OCI-LY7 (cell line): ENCODE results near the gene TCF12. TPM values are rescaled to one million over a fixed set of nuclear protein-coding genes. Genes with fewer than 3 reads are reported as not detected.

Experiments
- BruUV-seq: library from RNA; stranded (reverse); fragments of 400-500 nt; replicated peaks from 2 replicates; lab custom pipeline; 2021; lab: Mats Ljungman, UMichigan
- CTCF ChIA-PET: fragments of 300-600 bp; sonication (Branson Sonifier 250); formaldehyde crosslinking; loops from one replicate; lab custom pipeline; 2022; ENCODE audit warnings: antibody characterized with exemption; ENCODE audit not compliant: unreplicated experiment; lab: Charles Lee
- POLR2A ChIA-PET: fragments of 300-600 bp; sonication (Branson Sonifier 250); formaldehyde crosslinking; loops from one replicate; lab custom pipeline; 2022; ENCODE audit warnings: antibody characterized with exemption; lab: Charles Lee
- DNase-seq: peaks from one replicate; pipeline ENCODE4 v3.0.0-alpha.2; 2015; ENCODE audit warnings: low spot score
- H2AFZ ChIP-seq: fragments of 200-600 bp; sonication (generic), shearing (Covaris generic); 2 replicates; pipeline ENCODE4 v1.6.1; 2014; ENCODE audit warnings: mild to moderate bottlenecking, antibody characterized with exemption, low read length, moderate library complexity
- H3K27ac ChIP-seq: fragments of 200-600 bp; sonication (generic); 2 replicates; pipeline ENCODE4 v1.5.1; 2014; ENCODE audit warnings: mixed run types, low read depth, mild to moderate bottlenecking, moderate library complexity, low read length, inconsistent platforms; ENCODE audit not compliant: poor library complexity, severe bottlenecking
- H3K36me3 ChIP-seq: fragments of 200-600 bp; sonication (generic); 2 replicates; pipeline ENCODE4 v1.6.1; 2014; ENCODE audit warnings: mild to moderate bottlenecking, antibody characterized with exemption, low read length, moderate library complexity, mixed read lengths; ENCODE audit not compliant: insufficient read depth
- H3K4me1 ChIP-seq: fragments of 200-600 bp; sonication (generic); 2 replicates; pipeline ENCODE4 v1.5.1; 2014; ENCODE audit warnings: mild to moderate bottlenecking, low read length; ENCODE audit not compliant: insufficient read depth, poor library complexity, severe bottlenecking
- H3K4me2 ChIP-seq: fragments of 200-600 bp; sonication (generic); 2 replicates; pipeline ENCODE4 v1.6.1; 2014; ENCODE audit warnings: mild to moderate bottlenecking, low read length
- H3K4me3 ChIP-seq: fragments of 200-600 bp; sonication (generic); 2 replicates; pipeline ENCODE4 v1.5.1; 2014; ENCODE audit warnings: mild to moderate bottlenecking, low read depth, low read length; ENCODE audit not compliant: poor library complexity, severe bottlenecking
- H3K79me2 ChIP-seq: fragments of 200-600 bp; sonication (generic); 2 replicates; pipeline ENCODE4 v1.6.1; 2016; ENCODE audit warnings: low read depth, mild to moderate bottlenecking, low read length, moderate library complexity, mixed read lengths; ENCODE audit not compliant: insufficient read depth
- H3K9me2 ChIP-seq: fragments of 200-600 bp; sonication (generic); 2 replicates; pipeline ENCODE4 v1.6.1; 2016; ENCODE audit warnings: mild to moderate bottlenecking, low read length, mixed read lengths; ENCODE audit not compliant: insufficient read depth
- H3K9me3 ChIP-seq: fragments of 200-600 bp; sonication (generic); 2 replicates; pipeline ENCODE4 v1.6.1; 2014; ENCODE audit warnings: mild to moderate bottlenecking, mixed run types, low read length, mixed read lengths
- H4K20me1 ChIP-seq: fragments of 200-600 bp; sonication (generic); 2 replicates; pipeline ENCODE4 v1.6.1; 2014; ENCODE audit warnings: mild to moderate bottlenecking, antibody characterized with exemption, low read length, moderate library complexity, mixed read lengths; ENCODE audit not compliant: insufficient read depth
- EZH2phosphoT487 ChIP-seq: fragments of 200-600 bp; sonication (generic); IDR thresholded peaks from 2 replicates; pipeline ENCODE4 v1.6.1; 2018; ENCODE audit warnings: low read depth, borderline replicate concordance, mild to moderate bottlenecking, mixed run types, antibody characterized with exemption, low read length, moderate library complexity, mixed read lengths
- intact Hi-C: fragments of 100-400 bp; cut with micrococcal nuclease; formaldehyde crosslinking; loops from one replicate; pipeline ENCODE4 v1.10.0; 2022; ENCODE audit not compliant: unreplicated experiment
- total RNA-seq, 2 experiments: library from RNA; depleted of rRNA in 1 of 2; stranded (reverse); fragments of >200 nt in 1 of 2; shearing (Covaris generic) in 1 of 2; gene quantifications; 2 replicates each; pipeline ENCODE4 v1.2.3, GENCODE V29; 2014 to 2022
- TF ChIP-seq, protein P1 (sequence below): fragments of 200-600 bp; sonication (generic); conservative IDR thresholded peaks from 2 replicates; pipeline ENCODE4 v1.5.1; 2014; ENCODE audit warnings: mild to moderate bottlenecking, antibody characterized with exemption, low read length, moderate library complexity, mixed read lengths

The TCF12 gene
- total RNA-seq, 2 experiments from 2014 or later: 51.6 to 139 TPM

DNA sequence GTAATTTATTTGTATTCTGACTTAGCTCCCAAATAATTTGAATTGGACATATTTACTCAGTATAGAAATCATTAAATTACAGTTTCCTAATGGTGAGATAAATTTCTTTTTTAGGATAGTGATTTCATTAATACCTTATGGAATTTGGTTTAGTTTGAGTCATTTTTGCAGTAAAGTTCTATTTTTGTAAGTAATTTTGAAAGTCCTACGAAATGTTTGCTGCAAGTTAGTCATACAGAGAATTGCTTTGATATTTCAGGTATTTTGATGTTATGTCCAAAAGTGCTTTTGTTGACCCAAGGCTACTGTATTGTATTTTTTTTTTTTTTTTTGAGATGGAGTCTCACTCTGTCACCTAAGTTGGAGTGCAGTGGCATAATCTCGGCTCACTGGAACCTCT lies 41.7 kb downstream of the TCF12 start:
- no peaks in the 10 kb centered on the region for H4K20me1 ChIP-seq
- H3K4me1 ChIP-seq: no peaks in the 10 kb centered on the region
- ChIA-PET POLR2A (interaction anchor here (0.6 to 2.4 kb wide), 2 partner anchors 11 to 29 kb away, joined by 3 to 10 read pairs; no protein-coding TSS in a partner anchor), CTCF (no interaction called here)
- intact Hi-C loops: no loop called here
- peaks cover 45% of the 10 kb centered on the region for H3K79me2 ChIP-seq
- peaks cover 13% of the 10 kb centered on the region; the same call in 1 of the 2 replicates for H3K9me3 ChIP-seq
- no peaks in the 10 kb centered on the region for H3K9me2 ChIP-seq
- no peaks in the 10 kb centered on the region for H3K36me3 ChIP-seq
- DNase-seq: no peak
- no peak overlapping the region for H3K4me3 ChIP-seq
- TF ChIP-seq, protein P1, sequence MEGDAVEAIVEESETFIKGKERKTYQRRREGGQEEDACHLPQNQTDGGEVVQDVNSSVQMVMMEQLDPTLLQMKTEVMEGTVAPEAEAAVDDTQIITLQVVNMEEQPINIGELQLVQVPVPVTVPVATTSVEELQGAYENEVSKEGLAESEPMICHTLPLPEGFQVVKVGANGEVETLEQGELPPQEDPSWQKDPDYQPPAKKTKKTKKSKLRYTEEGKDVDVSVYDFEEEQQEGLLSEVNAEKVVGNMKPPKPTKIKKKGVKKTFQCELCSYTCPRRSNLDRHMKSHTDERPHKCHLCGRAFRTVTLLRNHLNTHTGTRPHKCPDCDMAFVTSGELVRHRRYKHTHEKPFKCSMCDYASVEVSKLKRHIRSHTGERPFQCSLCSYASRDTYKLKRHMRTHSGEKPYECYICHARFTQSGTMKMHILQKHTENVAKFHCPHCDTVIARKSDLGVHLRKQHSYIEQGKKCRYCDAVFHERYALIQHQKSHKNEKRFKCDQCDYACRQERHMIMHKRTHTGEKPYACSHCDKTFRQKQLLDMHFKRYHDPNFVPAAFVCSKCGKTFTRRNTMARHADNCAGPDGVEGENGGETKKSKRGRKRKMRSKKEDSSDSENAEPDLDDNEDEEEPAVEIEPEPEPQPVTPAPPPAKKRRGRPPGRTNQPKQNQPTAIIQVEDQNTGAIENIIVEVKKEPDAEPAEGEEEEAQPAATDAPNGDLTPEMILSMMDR: no peak
- no peak for TF ChIP-seq EZH2phosphoT487
- no peak overlapping the region for H3K27ac ChIP-seq
- no peak overlapping the region for H3K4me2 ChIP-seq
- BruUV-seq: no TSS peak
- H2AFZ ChIP-seq: no peak overlapping the region

DNA sequence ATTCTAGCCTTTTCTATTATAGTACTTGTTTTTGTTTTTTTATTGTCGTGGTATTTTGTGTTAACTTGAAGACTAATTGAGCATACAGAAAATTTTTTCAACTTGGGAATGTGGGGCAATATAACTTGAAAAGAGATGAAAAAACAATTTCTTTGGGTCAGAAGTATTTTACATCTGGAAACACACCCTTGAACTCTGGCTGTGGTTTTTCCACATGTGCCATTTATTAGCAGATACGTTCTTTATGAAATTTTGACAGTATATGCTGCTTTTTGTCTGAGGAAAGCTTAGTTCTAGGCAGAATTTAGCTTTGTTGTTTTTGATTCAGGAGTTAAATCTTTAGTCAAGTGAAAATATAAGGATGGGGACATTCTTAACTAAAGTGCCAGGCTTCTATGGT lies 44.7 kb downstream of the TCF12 start:
- Histone ChIP-seq H3K36me3 (no peaks in the 10 kb centered on the region), H3K4me2 (no peak overlapping the region), H3K27ac (no peak overlapping the region), H3K79me2 (peaks cover 38% of the 10 kb centered on the region; the same call in 1 of the 2 replicates), H3K4me1 (no peaks in the 10 kb centered on the region), H3K9me2 (no peaks in the 10 kb centered on the region), H4K20me1 (no peaks in the 10 kb centered on the region), H3K4me3 (no peak overlapping the region), H3K9me3 (no peaks in the 10 kb centered on the region), H2AFZ (no peak overlapping the region)
- DNase-seq: no peak
- intact Hi-C loops: no loop called here
- no TSS peak for BruUV-seq
- ChIA-PET POLR2A (no interaction called here), CTCF (no interaction called here)
- no peak for TF ChIP-seq EZH2phosphoT487
- TF ChIP-seq, protein P1: no peak

DNA sequence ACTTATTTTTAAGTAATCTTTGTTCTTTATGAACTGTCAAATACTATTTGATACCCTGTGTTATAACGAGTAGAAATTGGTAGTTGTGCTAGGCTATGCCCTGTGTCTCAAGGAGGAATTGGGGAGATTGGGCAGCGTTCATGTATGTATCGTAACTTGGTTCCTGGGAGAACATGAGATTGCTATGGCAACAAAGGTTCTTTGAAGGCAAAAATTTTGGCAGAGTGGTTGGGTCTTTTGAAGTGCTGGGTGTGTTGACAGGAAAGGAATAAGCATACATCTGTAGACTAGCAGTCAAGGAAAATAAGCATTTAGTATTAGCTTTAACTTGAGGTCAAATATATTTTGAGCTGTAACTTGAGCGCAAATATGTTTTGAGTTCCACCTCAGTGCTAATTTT lies 45.3 kb downstream of the TCF12 start:
- DNase-seq: no peak

More for the DNA sequence above, 45.3 kb downstream of the TCF12 start:
- Histone ChIP-seq H3K4me2 (no peak overlapping the region), H2AFZ (no peak overlapping the region), H4K20me1 (no peaks in the 10 kb centered on the region), H3K79me2 (peaks cover 38% of the 10 kb centered on the region; the same call in 1 of the 2 replicates), H3K9me2 (no peaks in the 10 kb centered on the region), H3K36me3 (no peaks in the 10 kb centered on the region), H3K9me3 (no peaks in the 10 kb centered on the region), H3K4me3 (no peak overlapping the region), H3K4me1 (no peaks in the 10 kb centered on the region), H3K27ac (no peak overlapping the region)
- ChIA-PET CTCF (no interaction called here), POLR2A (interaction anchor here (0.7 kb wide), 1 partner anchor 1557 kb away, joined by 3 read pairs; no protein-coding TSS in a partner anchor)
- intact Hi-C loops: no loop called here
- no TSS peak for BruUV-seq
- TF ChIP-seq, protein P1: no peak
- TF ChIP-seq EZH2phosphoT487: no peak
